NCI-H82 (cell line): ENCODE results near the gene CACNG8.
"Not testable (repeated sequence)": the region's sequence is repeated elsewhere in the genome, so short reads cannot be mapped to it uniquely, and the experiment has no call there.

Experiments used
- DNase-seq: peaks from one replicate; lab custom pipeline; 2025; lab: John Stamatoyannopoulos, UW

CACNG8 gene

GRCh38 chr19:53962887-53963431, at the start of gene CACNG8:
Gene CACNG8, plus strand, starts transcription at chr19:53962937.
- no peak for DNase-seq

- DNase-seq: no peak
These were observed 47.7 kb upstream of the CACNG8 start for GRCh38 chr19:53915000-53915399.

GRCh38 chr19:53916004-53916403, 46.7 kb upstream of the CACNG8 start:
- no peak for DNase-seq

- no peak for DNase-seq
These were observed 45.4 kb upstream of the CACNG8 start for GRCh38 chr19:53917356-53917755.

- DNase-seq: no peak
These were observed 35.0 kb upstream of the CACNG8 start for GRCh38 chr19:53927739-53928138.

- DNase-seq: no peak
These were observed 26.7 kb upstream of the CACNG8 start for GRCh38 chr19:53936029-53936428.

- peak; percentile 47 for DNase-seq
These were observed 20.5 kb upstream of the CACNG8 start for GRCh38 chr19:53942001-53942786.

GRCh38 chr19:53944416-53944815, 18.3 kb upstream of the CACNG8 start:
- DNase-seq: no peak

- no peak for DNase-seq
These were observed 17.8 kb upstream of the CACNG8 start for GRCh38 chr19:53944933-53945332.

GRCh38 chr19:53945441-53945840, 17.3 kb upstream of the CACNG8 start:
- DNase-seq: peak; percentile 16

GRCh38 chr19:53945998-53946397, 16.7 kb upstream of the CACNG8 start:
- DNase-seq: no peak

GRCh38 chr19:53947624-53948023, 15.1 kb upstream of the CACNG8 start:
- DNase-seq: no peak

- not testable (repeated sequence) for DNase-seq
These were observed 14.1 kb upstream of the CACNG8 start for GRCh38 chr19:53948611-53949010.

- DNase-seq: no peak
These were observed 11.3 kb upstream of the CACNG8 start for GRCh38 chr19:53951436-53951835.

GRCh38 chr19:53951947-53952346, 10.8 kb upstream of the CACNG8 start:
- DNase-seq: no peak

- no peak for DNase-seq
These were observed 9.4 kb upstream of the CACNG8 start for GRCh38 chr19:53953383-53953782.

GRCh38 chr19:53957448-53958167, 5.1 kb upstream of the CACNG8 start:
- no peak for DNase-seq

GRCh38 chr19:53958168-53958571, 4.6 kb upstream of the CACNG8 start:
- DNase-seq: no peak

GRCh38 chr19:53958823-53959757, 3.6 kb upstream of the CACNG8 start:
- no peak for DNase-seq

GRCh38 chr19:53960187-53960586, 2.5 kb upstream of the CACNG8 start:
- no peak for DNase-seq

GRCh38 chr19:53960886-53961285, 1.9 kb upstream of the CACNG8 start:
- DNase-seq: no peak
